ENCODE measurements around the gene GPR35.
"Not testable (repeated sequence)": the region's sequence is repeated elsewhere in the genome, so short reads cannot be mapped to it uniquely, and the experiment has no call there.

Gene GPR35

GRCh38 chr2:240603846-240604245 lies 21.4 kb upstream of the GPR35 start:
- DNase-seq: no peak

- no peak for DNase-seq
Observed at GRCh38 chr2:240604291-240604938, 20.9 kb upstream of the GPR35 start.

DNA sequence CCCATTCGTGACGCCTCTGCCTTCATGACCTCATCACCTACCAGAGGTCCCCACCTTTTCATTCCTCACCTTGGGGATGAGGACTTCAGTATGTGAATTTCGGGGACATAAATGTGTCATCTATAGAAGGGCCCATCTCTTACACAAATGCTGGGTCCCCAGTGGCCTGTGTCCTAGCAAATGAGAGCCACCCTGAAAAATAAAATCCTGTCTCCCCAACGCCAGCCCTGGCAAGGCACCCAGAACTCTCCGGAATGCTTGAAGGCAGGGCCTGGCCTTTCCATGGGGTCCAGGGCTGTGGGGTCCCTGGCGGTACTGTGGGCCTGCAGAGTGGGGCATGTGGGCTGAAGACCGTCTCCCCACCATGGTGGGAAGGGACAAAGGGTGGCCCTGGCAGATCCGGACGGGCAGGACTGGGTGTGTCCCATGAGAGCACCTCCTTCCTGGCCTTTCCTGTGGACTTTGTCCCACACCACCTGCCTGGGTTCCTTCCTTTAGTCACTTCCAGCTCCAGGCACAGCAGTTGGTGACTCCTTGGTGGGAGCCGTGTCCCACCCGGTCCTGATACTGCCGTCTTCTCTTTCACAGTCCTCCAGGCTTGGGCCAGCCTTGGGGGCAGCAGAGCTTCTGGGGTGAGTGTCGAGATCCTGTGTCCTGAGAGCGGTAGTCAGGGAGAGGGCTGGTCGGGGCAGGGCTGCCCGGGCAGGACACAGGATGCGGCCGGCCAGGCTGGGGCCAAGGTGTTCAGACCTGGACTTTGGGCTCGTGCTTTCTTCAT lies 20.2 kb upstream of the GPR35 start:
- no peak for DNase-seq

- no peak for DNase-seq
Observed at GRCh38 chr2:240605867-240606743, 19.2 kb upstream of the GPR35 start.

- DNase-seq: no peak
Observed at GRCh38 chr2:240611601-240612210, 13.6 kb upstream of the GPR35 start.

DNA sequence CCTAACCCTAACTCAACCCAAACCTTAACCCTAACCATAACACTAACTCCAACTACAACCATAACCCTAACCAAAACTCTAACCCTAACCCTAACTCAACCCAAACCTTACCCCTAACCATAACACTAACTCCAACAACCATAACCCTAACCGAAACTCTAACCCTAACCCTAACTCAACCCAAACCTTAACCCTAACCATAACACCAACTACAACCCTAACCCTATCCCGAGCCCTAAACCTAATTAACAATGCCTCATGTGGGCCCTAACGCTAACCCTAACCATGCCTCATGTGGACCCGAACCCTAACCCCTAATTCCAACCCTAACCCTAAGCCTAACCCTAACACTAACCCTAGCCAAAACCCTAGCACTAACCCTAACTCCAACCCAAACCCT lies 11.5 kb upstream of the GPR35 start:
- no peak for DNase-seq

GRCh38 chr2:240614391-240614790 lies 10.9 kb upstream of the GPR35 start:
- DNase-seq: no peak

DNA sequence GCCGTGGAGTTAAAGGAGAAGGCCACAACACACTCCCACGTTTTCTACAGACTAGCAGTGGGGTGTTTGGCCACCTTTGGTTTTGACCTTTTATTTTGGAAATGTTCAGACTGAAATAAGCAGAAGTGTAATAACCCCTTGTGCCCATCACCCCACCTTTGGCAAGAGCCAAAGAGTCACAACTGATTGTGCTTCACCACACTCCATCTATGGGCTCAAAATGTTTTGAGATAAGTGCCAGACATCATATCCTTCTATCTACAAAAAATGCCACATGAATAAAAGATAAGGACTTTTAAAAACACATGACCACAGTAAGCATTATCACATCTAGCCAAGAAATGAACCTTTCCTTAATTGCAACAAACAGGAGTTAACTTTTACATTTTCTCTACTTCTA lies 9.9 kb upstream of the GPR35 start:
- DNase-seq: no peak

GRCh38 chr2:240615820-240616547 lies 9.3 kb upstream of the GPR35 start:
- DNase-seq: no peak

- DNase-seq: not testable (repeated sequence)
Observed at GRCh38 chr2:240616860-240617666, 8.2 kb upstream of the GPR35 start.

DNA sequence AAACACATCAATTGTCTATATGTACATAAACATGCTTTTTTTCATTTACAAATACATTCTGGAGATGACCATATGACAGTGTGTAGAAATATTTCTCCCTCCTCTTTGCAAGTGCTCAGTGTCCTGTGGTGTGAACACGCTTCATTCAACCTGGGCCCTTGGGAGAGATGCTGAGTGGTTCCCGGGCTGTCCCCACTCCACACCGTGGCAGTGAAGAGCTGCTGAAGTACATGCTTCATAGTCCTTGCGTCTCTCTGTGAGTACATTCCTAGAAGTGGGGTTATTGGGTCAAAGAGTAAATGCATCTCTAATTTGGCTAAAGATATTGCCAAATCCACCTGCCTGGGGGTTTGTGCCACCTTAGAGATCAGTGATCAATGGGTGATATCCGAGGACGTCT lies 6.5 kb upstream of the GPR35 start:
- DNase-seq: no peak

GRCh38 chr2:240619506-240620148 lies 5.7 kb upstream of the GPR35 start:
- DNase-seq: no peak

DNA sequence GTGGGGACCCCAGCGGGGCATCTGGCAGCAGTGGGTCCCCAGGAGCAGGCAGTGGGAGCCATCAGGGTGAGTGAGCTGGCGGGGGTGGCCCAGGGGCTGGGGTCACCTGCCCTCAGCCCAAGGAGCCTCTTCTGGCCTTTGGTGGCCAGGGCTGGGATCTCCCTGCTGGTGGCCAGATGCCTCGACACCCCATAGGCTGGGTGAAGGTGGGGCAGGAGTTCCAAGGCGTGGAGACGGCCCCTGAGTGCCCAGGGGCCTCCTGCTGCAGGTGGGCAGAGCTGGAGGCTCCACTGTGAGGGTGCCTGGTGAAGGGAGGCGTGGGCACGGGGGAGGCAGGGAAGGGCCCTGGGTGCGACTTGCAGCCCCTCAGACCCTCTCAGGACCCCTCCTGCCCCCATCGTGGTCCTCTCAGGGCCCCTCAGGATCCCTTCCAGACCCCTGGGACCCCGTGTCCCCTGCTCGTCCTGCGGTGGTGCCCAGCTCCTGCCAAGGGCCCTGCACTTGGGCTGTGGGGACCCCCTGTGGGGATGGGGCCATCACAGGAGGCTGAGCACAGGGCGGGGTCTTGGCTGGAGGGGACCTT lies 5.0 kb upstream of the GPR35 start:
- DNase-seq: no peak

- DNase-seq: no peak
Observed at GRCh38 chr2:240620859-240621258, 4.4 kb upstream of the GPR35 start.

- DNase-seq: no peak
Observed at GRCh38 chr2:240622060-240622411, 3.2 kb upstream of the GPR35 start.

DNA sequence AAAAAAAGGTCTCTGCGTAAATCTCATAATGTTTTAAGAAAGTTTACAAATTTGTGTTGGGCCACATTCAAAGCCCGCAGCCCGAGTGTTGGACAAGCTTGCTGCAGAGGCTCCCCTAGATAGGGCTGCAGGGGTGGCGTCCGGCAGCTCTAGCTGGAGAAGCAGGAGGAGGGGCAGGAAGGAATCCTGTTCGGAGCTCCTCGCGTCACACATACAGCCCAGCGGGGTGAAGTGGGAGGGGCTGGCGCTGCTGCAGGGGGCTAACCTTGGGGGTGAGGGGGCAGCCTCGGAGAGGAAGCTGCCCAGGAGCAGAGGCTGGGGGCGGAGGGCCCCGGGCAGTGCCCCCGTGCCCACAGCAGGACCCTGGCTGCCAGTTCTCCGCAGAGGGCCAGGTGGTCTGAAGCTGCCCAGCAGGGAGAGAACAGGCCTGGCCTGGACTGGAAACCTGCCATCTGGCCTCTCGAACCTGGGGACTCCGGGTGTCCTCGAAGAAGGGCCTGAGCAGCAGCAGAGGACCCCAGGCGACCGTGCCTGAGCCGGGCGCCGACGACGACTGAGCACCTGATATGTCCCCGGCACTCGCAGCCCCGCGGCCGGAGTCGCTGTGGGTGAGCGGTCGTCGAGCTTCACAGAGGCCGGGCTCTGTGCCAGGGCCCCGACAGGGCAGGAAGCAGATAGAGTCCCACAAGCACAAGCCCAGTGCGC lies 2.6 kb upstream of the GPR35 start:
- no peak for DNase-seq

GRCh38 chr2:240623531-240624010 lies 1.7 kb upstream of the GPR35 start:
- no peak for DNase-seq

GRCh38 chr2:240624011-240624949 lies 1.0 kb upstream of the GPR35 start:
- no peak for DNase-seq
